HEK293 (cell line): ENCODE measurements around the gene DTL.

Experiments
- TRIM28 ChIP-seq: IDR thresholded peaks from 2 replicates; pipeline ENCODE4 v1.6.1; 2011; ENCODE audit warnings: low read length, control low read depth, borderline replicate concordance
- ZBTB7A ChIP-seq: fragments of 450-650 bp; formaldehyde crosslinking; IDR thresholded peaks from 2 replicates; pipeline ENCODE4 v1.5.1; 2016; ENCODE audit warnings: low read depth, missing biosample characterization, missing genetic modification characterization
- ZNF518A ChIP-seq: fragments of 450-650 bp; formaldehyde crosslinking; conservative IDR thresholded peaks from 2 replicates; pipeline ENCODE4 v1.5.1; 2016; ENCODE audit warnings: low read depth, missing biosample characterization, missing genetic modification characterization

GRCh38 chr1:212139526-212140135, 104.1 kb downstream of the DTL start:
- TF ChIP-seq ZNF518A (tag by site-specific recombination) (no peak), ZBTB7A (tag by site-specific recombination) (no peak), TRIM28 (no peak)
